Amniotic stem cell (primary cell): Measurements from ENCODE around the gene GYS1.
"Not testable (repeated sequence)": the region's sequence is repeated elsewhere in the genome, so short reads cannot be mapped to it uniquely, and the experiment has no call there.

ENCODE experiments used
- DNase-seq: peaks from one replicate; lab custom pipeline; 2025; lab: John Stamatoyannopoulos, UW

The GYS1 gene

DNA sequence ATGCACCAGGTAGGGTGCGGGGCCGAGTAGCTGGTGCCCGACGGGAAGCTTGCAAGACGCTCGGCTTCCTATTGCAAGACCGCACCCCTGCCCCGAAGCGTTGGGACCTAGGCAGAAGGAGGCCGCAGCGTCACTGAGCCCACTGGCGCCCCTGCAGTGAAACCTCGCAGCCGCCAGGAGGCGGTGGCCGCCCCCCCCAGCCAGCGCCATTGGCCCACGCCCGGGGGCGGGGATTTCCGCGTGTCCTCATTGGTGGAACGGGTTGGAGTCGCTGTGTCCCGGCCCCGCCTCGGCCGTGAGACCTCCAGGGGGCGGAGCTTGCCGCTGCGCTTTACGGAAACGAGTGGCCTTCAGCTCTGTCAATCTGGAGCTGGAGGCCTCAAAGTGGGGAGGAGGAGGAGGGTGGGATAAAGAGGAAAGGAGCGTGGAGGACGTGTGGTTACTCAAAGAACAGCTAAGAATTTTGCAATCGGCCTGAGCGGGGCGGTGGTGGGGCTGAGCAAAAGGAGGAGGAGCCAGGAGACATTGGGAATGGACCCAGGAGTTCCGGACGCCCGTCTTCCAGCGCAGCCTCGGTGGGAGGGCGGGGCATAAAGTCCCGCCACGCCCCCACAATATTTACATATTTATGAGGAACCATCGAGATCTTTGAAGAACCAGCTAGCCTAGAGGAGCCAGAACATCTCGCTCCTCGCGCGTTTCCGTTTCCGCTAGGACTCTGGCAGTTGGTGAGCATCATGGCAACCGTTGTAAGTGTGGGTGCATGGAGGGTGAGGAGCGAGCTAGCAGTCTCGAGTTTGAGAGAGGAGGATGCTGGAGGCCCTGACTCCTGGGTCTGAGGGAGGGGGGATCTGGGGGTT lies at the start of gene GYS1, which contains the start of gene RUVBL2:
TSS of gene GYS1 (minus strand) at position 135 of the 860 bp plus-strand sequence. CDS start 197 bp downstream, outside the sequence.
TSS of gene RUVBL2 (plus strand) at position 713 of the 860 bp plus-strand sequence. CDS start at position 738, 25 bp downstream.
- DNase-seq: peak; percentile 100

DNA sequence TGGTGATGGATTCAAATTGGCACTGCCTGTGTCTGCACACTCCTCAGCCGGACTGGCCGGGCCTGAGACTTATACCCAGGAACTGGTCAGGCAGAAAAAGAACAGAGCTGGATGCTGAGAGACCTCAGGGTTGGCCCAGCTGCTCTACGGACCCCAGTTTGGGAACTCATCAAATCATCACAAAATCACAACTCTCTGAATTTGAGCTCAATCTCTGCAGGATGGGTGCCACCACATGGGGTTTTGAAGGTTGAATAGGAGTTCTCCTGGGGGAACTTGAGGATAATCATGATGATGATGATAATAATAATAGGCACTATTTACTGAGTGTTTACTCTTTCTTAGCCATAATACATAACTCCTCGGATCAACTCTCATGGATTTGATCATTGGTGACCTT lies 49.6 kb upstream of the GYS1 start:
- DNase-seq: not testable (repeated sequence)

DNA sequence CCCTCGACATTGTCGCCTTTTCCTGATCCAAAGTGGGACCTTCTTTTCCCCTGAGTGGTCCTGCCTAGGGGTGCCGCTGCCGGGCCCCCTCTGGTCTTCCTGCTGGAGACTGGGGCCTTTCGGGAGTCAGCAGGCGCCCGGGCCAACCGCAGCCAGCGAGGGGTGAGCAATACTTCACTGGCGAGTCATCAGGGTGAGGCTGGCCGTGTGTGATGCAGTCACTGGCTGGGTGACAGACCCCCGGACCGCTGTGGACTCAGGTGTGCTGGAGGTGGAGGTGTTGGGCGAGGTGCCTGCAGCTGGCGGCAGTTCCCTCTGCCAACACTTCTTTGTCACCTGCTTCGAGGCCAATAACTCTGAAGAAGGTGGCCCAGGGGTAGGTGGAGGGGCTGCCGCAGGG lies 49.1 kb upstream of the GYS1 start:
- DNase-seq: no peak

DNA sequence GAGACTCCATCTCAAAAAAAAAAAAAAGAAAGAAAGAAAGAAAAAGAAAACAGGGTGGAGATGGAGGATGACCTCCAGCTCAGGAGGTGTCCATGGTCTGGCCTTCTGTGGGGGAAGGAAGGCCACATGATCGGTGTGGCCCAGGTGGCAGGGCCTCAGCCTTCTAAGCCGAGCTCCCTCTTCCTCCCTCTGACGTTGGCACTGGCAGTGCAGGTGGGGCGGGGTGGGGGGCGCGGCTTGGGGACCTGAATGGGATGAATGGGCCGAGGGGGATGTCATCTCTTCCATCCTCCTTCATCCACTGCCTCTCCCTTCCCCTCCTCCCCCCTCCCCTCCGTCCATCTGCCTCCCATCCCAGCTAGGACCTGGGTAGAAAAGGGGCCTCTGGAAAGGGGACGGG lies 46.6 kb upstream of the GYS1 start:
- DNase-seq: not testable (repeated sequence)

DNA sequence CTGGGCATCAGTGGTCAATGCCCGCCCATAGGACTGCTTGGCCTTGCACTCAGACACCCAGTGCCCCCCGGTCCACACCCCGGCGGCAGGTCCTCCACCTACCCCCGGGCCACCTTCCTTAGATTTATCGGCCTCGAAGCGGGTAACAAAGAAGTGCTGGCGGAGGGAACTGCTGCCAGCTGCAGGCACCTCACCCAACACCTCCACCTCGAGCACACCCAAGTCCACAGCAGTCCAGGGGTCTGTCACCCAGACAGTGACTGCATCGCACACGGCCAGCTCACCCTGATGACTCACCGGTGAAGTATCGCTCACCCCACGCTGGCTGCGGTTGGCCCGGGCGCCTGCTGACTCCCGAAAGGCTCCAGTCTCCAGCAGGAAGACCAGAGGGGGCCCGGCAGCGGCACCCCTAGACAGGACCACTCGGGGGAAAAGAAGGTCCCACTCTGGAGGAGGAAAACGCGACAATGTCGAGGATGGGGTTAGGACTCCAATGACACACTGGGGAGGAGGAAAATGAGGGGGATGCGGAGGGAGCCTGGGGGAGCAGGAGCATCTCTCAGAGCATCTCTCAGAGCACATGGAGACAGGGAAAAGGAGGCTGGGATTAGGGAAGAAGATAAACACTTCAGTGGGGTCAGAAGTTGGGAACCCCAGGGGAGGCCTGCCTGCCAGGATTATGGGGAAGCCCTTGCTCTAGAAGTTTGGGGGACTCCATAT lies 45.6 kb upstream of the GYS1 start:
- not testable (repeated sequence) for DNase-seq

DNA sequence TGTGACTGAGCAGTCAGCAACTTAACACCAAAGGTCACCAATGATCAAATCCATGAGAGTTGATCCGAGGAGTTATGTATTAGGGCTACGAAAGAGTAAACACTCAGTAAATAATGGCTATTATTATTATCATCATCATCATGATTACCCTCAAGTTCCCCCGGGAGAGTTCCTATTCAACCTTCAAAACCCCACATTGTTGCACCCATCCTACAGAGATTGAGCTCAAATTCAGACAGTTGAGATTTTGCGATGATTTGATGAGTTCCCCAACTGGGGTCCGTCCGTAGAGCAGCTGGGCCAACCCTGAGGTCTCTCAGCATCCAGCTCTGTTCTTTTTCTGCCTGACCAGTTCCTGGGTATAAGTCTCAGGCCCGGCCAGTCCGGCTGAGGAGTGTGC lies 45.0 kb upstream of the GYS1 start:
- DNase-seq: not testable (repeated sequence)

DNA sequence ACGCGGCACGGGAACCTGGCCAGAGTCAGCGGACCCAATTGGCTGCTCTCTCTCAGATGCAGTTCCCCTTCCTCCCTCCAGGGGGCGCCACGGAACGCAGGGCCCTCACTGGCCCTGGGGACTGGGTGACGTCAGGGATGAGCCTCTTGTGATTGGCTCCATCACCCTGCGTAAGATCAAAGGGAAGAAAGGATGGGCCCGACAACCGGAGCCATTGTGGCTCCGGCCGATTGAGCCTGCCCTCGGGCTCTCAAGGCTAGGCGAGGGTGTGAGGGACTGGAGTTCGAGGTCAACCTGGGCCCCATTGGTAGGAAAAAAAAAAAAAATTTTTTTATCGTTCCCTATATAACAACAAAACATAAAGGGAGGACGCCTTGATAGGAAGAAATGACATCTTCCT lies 43.7 kb upstream of the GYS1 start, which contains the start of gene CGB1:
TSS of gene CGB1 (minus strand) at position 81 of the 400 bp plus-strand sequence. CDS start 184 bp downstream, outside the sequence.
- DNase-seq: not testable (repeated sequence)

DNA sequence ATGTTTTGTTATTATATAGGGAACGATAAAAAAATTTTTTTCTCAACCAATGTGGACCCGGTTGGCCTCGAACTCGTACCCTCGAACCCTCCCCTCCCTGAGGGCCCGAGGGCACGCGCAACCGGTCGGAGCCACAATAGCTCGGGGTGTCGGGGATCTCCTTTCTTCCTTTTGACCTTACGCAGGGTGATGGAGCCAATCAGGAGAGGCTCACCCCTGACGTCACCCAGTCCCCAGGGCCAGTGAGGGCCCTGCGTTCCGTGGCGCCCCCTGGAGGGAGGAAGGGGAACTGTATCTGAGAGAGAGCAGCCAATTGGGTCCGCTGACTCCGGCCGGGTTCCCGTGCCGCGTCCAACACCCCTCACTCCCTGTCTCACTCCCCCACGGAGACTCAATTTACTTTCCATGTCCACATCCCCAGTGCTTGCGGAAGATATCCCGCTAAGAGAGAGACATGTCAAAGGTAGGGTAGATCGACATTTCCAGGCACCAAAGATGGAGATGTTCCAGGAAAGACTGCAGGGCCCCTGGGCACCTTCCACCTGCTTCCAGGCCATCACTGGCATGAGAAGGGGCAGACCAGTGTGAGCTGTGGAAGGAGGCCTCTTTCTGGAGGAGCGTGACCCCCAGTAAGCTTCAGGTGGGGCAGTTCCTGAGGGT lies 38.7 kb upstream of the GYS1 start, which contains the start of gene CGB2:
TSS of gene CGB2 (plus strand) at position 249 of the 660 bp plus-strand sequence. CDS start at position 455, 206 bp downstream.
- DNase-seq: not testable (repeated sequence)

DNA sequence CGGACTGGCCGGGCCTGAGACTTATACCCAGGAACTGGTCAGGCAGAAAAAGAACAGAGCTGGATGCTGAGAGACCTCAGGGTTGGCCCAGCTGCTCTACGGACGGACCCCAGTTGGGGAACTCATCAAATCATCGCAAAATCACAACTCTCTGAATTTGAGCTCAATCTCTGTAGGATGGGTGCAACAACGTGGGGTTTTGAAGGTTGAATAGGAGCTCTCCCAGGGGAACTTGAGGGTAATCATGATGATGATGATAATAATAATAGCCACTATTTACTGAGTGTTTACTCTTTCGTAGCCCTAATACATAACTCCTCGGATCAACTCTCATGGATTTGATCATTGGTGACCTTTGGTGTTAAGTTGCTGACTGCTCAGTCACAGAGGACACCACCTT lies 37.2 kb upstream of the GYS1 start:
- DNase-seq: not testable (repeated sequence)

DNA sequence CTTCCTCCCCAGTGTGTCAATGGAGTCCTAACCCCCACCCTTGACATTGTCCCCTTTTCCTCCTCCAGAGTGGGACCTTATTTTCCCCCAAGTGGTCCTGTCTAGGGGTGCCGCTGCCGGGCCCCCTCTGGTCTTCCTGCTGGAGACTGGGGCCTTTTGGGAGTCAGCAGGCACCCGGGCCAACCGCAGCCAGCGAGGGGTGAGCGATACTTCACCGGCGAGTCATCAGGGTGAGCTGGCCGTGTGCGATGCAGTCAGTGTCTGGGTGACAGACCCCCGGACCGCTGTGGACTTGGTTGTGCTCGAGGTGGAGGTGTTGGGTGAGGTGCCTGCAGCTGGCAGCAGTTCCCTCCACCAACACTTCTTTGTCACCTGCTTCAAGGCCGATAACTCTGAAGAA lies 36.6 kb upstream of the GYS1 start:
- not testable (repeated sequence) for DNase-seq

DNA sequence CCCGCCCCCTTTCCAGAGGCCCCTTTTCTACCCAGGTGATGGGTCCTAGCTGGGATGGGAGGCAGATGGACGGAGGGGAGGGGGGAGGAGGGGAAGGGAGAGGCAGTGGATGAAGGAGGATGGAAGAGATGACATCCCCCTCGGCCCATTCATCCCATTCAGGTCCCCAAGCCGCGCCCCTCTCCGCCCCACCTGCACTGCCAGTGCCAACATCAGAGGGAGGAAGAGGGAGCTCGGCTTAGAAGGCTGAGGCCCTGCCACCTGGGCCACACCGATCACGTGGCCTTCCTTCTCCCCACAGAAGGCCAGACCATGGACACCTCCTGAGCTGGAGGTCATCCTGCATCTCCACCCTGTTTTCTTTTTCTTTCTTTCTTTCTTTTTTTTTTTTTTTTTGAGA lies 35.6 kb upstream of the GYS1 start:
- DNase-seq: not testable (repeated sequence)

DNA sequence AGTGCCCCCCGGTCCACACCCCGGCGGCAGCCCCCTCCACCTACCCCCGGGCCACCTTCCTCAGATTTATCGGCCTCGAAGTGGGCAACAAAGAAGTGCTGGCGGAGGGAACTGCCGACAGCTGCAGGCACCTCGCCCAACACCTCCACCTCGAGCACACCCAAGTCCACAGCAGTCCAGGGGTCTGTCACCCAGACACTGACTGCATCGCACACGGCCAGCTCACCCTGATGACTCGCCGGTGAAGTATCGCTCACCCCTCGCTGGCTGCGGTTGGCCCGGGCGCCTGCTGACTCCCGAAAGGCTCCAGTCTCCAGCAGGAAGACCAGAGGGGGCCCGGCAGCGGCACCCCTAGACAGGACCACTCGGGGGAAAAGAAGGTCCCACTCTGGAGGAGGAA lies 32.5 kb upstream of the GYS1 start:
- DNase-seq: not testable (repeated sequence)

DNA sequence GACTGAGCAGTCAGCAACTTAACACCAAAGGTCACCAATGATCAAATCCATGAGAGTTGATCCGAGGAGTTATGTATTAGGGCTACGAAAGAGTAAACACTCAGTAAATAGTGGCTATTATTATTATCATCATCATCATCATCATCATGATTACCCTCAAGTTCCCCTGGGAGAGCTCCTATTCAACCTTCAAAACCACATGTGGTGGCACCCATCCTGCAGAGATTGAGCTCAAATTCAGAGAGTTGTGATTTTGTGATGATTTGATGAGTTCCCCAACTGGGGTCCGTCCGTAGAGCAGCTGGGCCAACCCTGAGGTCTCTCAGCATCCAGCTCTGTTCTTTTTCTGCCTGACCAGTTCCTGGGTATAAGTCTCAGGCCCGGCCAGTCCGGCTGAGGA lies 32.0 kb upstream of the GYS1 start:
- not testable (repeated sequence) for DNase-seq

DNA sequence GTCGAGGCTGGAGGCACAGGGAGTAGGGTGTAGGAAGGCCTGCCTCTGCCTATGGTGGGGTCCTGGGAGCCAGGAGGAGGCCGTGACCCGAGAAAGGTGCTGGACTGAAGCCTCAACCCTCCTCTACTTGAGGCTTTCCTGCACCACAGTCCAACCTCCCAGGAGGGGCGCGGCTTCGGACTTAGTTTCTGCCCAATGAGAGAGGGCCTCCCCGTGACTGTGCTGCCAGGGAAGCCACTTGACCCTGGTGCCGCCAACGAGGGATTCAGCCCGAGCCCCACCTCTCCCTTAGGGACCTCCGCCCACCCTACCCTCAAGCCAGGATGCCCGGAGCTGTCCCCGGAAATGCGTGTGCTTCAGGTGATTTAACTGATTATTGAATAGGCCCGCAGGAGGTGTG lies 31.1 kb upstream of the GYS1 start, which contains the start of gene CGB3:
TSS of gene CGB3 (minus strand) at position 101 of the 400 bp plus-strand sequence. CDS start 362 bp downstream, outside the sequence.
- not testable (repeated sequence) for DNase-seq

DNA sequence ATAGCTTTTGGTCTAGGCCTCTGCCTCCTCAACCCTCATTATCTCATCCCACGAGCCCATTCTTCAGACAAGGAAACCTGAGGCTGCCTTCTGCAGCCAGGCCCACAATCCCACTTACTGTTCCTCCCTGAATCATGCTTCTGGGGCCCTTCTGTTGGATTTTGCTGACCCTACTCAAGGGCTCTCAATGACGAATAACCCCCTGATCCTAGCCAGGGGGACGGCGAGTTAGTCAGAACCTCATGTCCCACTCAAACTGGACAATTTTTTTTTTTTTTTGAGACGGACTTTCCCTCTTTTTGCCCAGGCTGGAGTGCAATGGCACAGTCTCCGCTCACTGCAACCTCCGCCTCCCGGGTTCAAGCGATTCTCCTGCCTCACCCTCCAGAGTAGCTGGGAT lies 29.0 kb upstream of the GYS1 start:
- no peak for DNase-seq

DNA sequence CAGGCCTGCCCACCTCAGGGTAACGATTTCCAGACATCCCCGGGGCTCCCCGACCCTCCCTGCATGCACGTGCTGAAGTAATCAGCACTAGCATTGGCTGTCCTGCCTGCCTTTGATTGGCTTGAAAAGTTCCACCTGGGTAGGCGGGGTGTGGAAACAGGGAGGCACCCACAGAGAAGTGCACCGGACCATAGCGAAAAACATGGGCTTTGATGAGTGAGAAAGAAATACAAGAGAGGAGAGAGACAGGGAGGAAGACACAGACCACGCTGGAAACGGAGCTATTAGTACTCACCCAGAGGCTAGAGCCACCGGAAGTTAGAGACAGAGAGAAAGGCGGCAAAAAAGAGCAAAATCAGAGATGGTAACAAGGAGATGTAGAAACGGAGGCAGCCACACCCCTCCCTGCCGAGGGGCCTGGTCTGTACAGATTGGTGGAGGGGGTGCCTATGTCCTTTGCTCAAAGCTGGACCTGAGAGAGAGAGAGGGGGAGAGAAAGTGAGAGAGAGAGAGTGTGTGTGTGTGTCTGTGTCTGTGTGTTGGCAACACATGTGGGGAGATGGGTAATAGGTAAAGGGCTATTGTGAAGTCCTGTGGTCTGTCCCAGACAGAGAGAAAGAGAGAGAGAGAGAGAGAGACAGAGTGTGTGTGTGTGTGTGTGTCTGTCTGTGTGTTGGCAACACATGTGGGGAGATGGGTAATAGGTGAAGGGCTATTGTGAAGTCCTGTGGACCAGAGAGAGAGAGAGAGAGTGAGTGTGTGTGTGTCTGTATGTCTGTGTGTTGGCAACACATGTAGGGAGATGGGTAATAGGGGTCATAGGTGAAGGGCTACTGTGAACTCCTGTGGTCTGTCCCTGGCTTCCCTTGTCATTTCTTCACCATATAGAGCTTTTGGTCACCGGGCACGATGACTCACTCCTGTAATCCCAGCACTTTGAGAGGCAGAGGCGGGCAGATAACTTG lies 28.1 kb upstream of the GYS1 start:
- DNase-seq: no peak

DNA sequence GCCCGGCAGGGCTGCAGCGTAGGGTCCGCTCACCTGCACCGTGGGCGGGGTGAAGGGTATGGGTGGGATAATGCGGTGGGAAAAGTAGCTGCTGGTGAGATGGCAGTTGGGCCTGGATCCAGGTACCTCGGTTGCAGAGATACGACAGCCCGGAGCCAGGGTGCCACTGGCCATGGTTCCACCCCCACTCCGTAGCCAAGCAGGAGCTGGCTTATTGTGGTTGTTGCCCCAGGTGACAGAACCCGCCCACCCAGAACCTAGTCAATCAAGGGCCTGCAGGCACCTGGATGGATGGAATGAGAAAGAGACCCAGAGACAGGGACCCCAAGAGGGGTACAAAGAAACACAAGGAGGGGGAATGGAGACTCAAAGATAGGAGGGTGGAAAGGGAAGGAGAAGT lies 27.2 kb upstream of the GYS1 start:
- no peak for DNase-seq

DNA sequence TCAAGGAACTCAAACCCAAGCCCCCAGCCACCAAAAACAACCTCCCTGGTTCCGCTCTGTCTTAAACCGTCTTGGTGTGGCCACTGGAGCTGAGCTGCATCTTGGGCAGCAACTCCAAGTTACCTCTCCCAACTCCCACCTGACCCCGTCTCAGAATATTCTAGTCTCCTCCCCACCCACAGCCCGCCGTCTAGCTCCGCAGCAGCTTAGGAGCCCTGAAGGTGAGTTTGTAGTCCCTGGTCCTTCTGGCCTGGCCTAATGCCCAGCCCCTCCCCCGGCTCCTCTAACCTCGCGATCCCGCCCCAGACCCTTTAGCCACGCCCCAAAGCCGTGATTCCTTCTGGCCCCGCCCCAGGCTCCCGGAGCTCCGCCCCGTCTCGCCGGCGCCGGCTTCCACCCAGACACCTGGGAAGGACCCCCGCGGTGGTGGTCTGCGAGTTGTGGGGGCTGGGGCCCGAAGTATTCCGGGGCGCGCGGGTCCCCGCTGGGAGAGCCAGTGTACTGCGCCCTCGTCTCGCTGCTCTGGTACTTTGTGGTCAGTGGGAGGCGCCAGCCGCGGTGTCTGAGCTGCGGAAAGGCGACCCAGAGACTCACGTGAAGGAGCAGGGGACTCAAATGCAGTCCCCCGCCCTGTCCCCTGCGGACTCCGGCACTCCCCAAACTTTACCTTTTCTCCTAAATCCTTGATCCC lies 26.3 kb upstream of the GYS1 start:
- DNase-seq: no peak

DNA sequence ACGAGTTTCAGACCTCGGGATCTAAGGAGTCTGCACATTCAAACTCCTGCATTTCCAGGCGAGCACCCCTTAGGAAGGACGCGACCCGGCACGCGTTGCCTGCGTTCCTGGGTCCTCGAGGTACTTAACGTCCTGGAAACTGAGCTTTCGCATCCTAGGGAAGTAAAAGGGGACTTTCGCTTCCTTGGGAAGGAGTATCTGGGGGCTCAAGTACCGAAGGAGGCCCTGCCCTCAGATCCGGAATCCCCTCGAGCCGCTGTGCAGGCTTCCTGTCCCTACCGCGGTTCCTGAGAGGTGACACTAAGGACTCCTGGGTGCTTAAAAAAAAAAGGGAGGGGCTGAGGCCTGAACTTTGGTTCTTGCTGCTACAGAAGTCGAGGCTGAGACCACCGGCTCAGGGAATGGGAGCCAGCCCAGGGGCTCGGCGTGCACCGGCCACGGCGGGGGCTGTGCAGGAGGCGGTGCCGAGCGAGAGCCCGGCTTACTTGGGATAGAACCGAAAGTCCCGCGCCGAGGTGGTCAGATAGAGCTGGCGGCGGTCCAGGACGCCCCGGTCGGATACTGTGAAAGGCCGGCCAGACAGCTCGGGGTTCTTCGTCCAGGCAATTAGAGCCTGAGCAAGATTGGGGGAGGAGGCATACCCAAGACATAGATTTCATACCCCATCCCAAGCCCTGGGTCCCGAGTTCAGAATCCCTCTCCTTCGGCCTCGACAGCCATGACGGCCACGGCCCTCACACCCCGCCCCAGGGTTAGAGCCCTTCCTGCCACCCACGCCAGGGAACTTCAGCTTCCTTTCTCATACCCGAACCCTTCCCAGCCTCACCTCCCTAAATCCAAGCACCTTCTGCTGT lies 25.5 kb upstream of the GYS1 start:
- DNase-seq: not testable (repeated sequence)
